Activated naive CD4-positive, alpha-beta T cell treated with anti-CD3 and anti-CD28 coated beads, Interleukin-2, amount 50 U/mL, for 72 hours (primary cell): ENCODE results near the gene HERPUD2. TPM values are rescaled to one million over a fixed set of nuclear protein-coding genes. Genes with fewer than 3 reads are reported as not detected.
A peak's percentile ranks its signal among the peaks of the same experiment; 100 is the strongest.
"Not testable (repeated sequence)": the region's sequence is repeated elsewhere in the genome, so short reads cannot be mapped to it uniquely, and the experiment has no call there.

Source experiments
- ATAC-seq, 2 donors: fragments of 150-1000 bp; cut with Tn5 transposase; 2 replicates each; pipeline ENCODE4 v1.10.0; 2021; ENCODE audit warnings: mild to moderate bottlenecking in 2 of 2, moderate library complexity in 2 of 2
- DNase-seq, 2 donors: peaks; one replicate each; pipeline ENCODE4 v3.0.0; 2021 to 2022; ENCODE audit warnings: low spot score in 2 of 2
- H3K27ac Mint-ChIP-seq, 2 donors: one replicate each; pipeline ENCODE4 v1.8.0; 2022; ENCODE audit warnings: mild to moderate bottlenecking in 2 of 2, mixed read lengths in 2 of 2
- H3K36me3 Mint-ChIP-seq, 2 donors: one replicate each; pipeline ENCODE4 v1.8.0; 2022; ENCODE audit warnings: mixed read lengths in 2 of 2
- H3K9me3 Mint-ChIP-seq, 2 donors: one replicate each; pipeline ENCODE4 v1.8.0; 2022; ENCODE audit warnings: mixed read lengths in 2 of 2
- total RNA-seq, 2 donors: library from RNA; stranded (reverse); gene quantifications; one replicate each; pipeline ENCODE4 v1.2.3, GENCODE V29; 2022

HERPUD2 gene
- total RNA-seq, 2 donors from 2014 or later = 21.9 to 22.3 TPM

GRCh38 chr7:35697414-35698175 lies 2.7 kb upstream of the HERPUD2 start:
- ATAC-seq = no peak
- peaks cover 28 to 30% of the 10 kb centered on the region in 2 donors for H3K36me3 Mint-ChIP-seq
- DNase-seq = no peak
- H3K27ac Mint-ChIP-seq = no peak overlapping the region
- peaks cover 5 to 7% of the 10 kb centered on the region in 2 donors for H3K9me3 Mint-ChIP-seq

- no peak for ATAC-seq
- peak overlapping the region; percentile 77 to 97 for H3K27ac Mint-ChIP-seq
- peaks cover 30 to 32% of the 10 kb centered on the region in 2 donors for H3K36me3 Mint-ChIP-seq
- H3K9me3 Mint-ChIP-seq = peaks cover 5 to 7% of the 10 kb centered on the region in 2 donors
- DNase-seq = no peak
These were observed 1.1 kb upstream of the HERPUD2 start for GRCh38 chr7:35695987-35696386.

DNA sequence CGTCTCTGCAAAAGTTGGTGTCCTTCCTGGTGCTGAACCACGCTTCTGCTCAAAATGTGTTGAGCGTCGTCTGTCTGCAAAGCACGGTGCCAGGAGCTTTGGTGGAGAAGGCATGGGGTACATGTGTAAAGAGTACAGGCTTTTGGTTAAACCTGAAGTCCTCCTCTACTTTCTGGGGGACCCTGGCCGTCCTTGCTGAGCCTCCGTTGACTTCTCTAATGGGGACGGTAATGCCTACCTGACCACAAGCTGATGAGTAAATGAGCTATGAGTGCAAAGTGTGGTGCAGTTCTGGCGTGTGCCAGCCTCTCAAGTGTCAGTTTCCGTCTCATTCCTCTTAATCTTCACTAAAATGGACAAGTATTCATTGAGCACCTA lies 527 bp upstream of the HERPUD2 start:
- Mint-ChIP-seq H3K9me3 (peaks cover 5 to 7% of the 10 kb centered on the region in 2 donors), H3K36me3 (peaks cover 30 to 32% of the 10 kb centered on the region in 2 donors)

DNA sequence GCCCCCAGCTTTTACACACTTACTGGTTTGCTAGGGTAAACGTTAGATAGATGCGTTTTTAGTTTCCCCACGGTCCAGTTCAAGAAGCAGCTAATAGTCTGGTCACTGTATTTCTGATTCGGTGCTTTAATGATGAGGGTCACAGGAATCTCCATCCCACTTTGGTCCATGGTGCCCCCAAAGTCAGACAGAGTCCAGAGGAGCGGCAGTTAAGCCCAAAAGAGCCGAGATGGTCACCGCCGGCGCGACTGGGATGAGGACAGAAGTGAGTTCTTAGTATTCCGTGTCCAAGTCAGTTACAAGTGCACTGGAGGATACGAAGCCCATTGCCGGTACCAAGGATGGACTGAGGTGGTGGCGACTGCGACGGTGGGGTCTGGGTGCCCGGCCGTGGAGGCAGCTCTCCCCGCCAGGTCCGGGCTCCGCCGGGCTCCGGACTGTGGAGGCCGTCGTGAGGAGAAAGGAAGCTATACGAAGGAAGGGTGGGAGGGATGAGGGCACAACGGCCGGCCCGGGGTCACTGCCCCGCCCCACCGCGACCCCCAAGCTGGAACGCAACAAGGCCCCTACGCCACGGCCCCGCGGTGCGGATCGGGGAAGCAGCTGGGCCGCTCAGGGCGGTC lies 663 bp downstream of the HERPUD2 start:
- ATAC-seq (peak; percentile 12 to 13), DNase-seq (peak in 1 of 2 donors; percentile 16)
- H3K36me3 Mint-ChIP-seq = peaks cover 30 to 32% of the 10 kb centered on the region in 2 donors
- peak overlapping the region; percentile 95 to 97 for H3K27ac Mint-ChIP-seq
- peaks cover 5 to 7% of the 10 kb centered on the region in 2 donors for H3K9me3 Mint-ChIP-seq

More for the DNA sequence above, 527 bp upstream of the HERPUD2 start:
- H3K27ac Mint-ChIP-seq = peak overlapping the region; percentile 97 to 98
- ATAC-seq (peak; percentile 8 to 56), DNase-seq (peak in 1 of 2 donors; percentile 15)

DNA sequence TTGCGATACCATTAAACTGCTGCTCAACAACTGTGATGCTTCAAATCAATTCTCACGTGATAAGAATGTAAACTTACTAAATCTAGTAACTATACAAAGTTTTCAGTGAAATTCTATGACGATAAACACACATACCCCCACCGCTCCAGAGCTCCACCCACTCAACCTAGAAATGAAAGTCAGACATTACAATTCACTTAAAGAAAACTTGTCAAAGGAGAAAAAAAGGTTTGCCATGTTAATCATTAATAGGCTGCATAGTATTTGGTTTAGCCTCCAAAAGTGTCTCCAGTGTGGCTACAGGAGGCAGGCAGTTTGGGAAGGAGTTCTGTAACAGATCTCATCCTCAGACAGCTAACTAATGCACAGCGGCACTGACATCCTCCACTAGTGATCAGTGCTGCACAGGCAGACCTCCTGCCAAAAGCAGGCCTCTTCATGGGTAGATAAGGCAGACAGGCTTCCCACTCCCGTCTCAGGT lies 3.1 kb downstream of the HERPUD2 start:
- Mint-ChIP-seq H3K9me3 (peaks cover 1 to 4% of the 10 kb centered on the region in 2 donors), H3K27ac (peak overlapping the region; percentile 51 to 97), H3K36me3 (peaks cover 27 to 31% of the 10 kb centered on the region in 2 donors)
- peak in 1 of 2 donors; percentile 45 for DNase-seq
- peak; percentile 3 to 45 for ATAC-seq

- ATAC-seq = peak in 1 of 2 donors; percentile 22
- no peak for DNase-seq
- no peaks in the 10 kb centered on the region for H3K9me3 Mint-ChIP-seq
- H3K27ac Mint-ChIP-seq = peak overlapping the region; percentile 51 to 97
- peaks cover 22 to 28% of the 10 kb centered on the region in 2 donors for H3K36me3 Mint-ChIP-seq
These were observed 3.6 kb downstream of the HERPUD2 start for GRCh38 chr7:35691366-35691765.

DNA sequence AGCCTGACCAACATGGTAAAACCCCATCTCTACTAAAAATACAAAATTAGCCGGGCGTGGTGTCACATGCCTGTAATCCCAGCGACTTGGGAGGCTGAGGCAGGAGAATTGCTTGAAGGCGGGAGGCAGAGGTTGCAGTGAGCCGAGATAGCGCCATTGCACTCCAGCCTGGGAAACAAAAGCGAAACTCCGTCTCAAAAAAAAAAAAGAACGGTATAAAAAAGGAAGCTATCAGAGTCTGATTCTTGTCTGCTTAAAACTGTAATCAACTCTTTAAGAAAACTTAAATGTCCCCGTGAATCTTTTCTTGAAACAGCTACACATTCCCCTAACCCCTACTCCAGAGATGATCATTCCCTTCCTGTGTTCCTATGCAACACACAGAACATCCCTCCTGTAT lies 4.3 kb downstream of the HERPUD2 start:
- Mint-ChIP-seq H3K27ac (peak overlapping the region; percentile 51 to 97), H3K36me3 (peaks cover 16 to 23% of the 10 kb centered on the region in 2 donors)
- not testable (repeated sequence) for DNase-seq, H3K9me3 Mint-ChIP-seq, ATAC-seq

DNA sequence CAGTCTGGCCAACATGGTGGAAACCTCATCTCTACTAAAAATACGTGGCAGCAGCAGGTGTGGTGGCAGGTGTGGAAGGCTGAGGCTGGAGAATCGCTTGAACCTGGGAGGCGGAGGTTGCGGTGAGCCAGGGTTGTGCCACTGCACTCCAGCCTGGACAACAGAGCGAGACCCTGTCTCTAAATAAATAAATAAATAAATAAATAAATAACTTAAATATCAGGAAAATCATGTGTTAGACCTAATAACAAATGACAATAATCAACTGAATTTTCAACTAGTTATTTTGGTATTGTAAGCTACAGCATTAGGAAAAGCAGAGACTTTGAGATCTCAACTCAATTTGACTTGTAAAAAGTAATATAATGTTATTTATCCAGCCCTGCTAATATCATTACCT lies 9.2 kb downstream of the HERPUD2 start:
- Mint-ChIP-seq H3K36me3 (peaks cover 0 to 24% of the 10 kb centered on the region in 2 donors), H3K27ac (no peak overlapping the region), H3K9me3 (no peaks in the 10 kb centered on the region)
- DNase-seq = no peak
- no peak for ATAC-seq

GRCh38 chr7:35681231-35682029 lies 13.5 kb downstream of the HERPUD2 start:
- ATAC-seq (peak; percentile 59 to 63), DNase-seq (no peak)
- Mint-ChIP-seq H3K36me3 (peaks cover 0 to 21% of the 10 kb centered on the region in 2 donors), H3K9me3 (no peaks in the 10 kb centered on the region), H3K27ac (no peak overlapping the region)

- ATAC-seq = peak in 1 of 2 donors; percentile 60
- Mint-ChIP-seq H3K9me3 (no peaks in the 10 kb centered on the region), H3K27ac (peak overlapping the region in 1 of 2 donors; percentile 57), H3K36me3 (peaks cover 0 to 21% of the 10 kb centered on the region in 2 donors)
- DNase-seq = no peak
These were observed 14.4 kb downstream of the HERPUD2 start for GRCh38 chr7:35680403-35681013.

GRCh38 chr7:35677582-35678356 lies 17.2 kb downstream of the HERPUD2 start:
- H3K36me3 Mint-ChIP-seq = peaks cover 0 to 9% of the 10 kb centered on the region in 2 donors
- no peaks in the 10 kb centered on the region for H3K9me3 Mint-ChIP-seq
- peak overlapping the region in 1 of 2 donors; percentile 52 for H3K27ac Mint-ChIP-seq
- DNase-seq = no peak
- peak in 1 of 2 donors; percentile 82 for ATAC-seq

- peaks cover 0 to 5% of the 10 kb centered on the region in 2 donors for H3K36me3 Mint-ChIP-seq
- no peak for DNase-seq
- ATAC-seq = no peak
- no peaks in the 10 kb centered on the region for H3K9me3 Mint-ChIP-seq
- H3K27ac Mint-ChIP-seq = no peak overlapping the region
These were observed 18.7 kb downstream of the HERPUD2 start for GRCh38 chr7:35676211-35676610.

- no peaks in the 10 kb centered on the region for H3K9me3 Mint-ChIP-seq
- no peak overlapping the region for H3K27ac Mint-ChIP-seq
- ATAC-seq (no peak), DNase-seq (no peak)
- peaks cover 11 to 22% of the 10 kb centered on the region in 2 donors for H3K36me3 Mint-ChIP-seq
These were observed 23.9 kb downstream of the HERPUD2 start for GRCh38 chr7:35670856-35671569.

DNA sequence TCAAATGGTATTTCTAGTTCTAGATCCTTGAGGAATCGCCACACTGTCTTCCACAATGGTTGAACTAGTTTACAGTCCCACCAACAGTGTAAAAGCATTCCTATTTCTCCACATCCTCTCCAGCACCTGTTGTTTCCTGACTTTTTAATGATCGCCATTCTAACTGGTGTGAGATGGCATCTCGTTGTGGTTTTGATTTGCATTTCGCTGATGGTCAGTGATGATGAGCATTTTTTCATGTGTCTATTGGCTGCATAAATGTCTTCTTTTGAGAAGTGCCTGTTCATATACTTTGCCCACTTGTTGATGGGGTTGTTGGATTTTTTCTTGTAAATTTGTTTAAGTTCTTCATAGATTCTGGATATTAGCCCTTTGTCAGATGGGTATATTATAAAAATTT lies 34.5 kb downstream of the HERPUD2 start:
- not testable (repeated sequence) for DNase-seq, ATAC-seq, H3K27ac Mint-ChIP-seq
- Mint-ChIP-seq H3K36me3 (peaks cover 18 to 28% of the 10 kb centered on the region in 2 donors), H3K9me3 (peaks cover 1 to 12% of the 10 kb centered on the region in 2 donors)
